ENCODE data around the gene BPIFB1. TPM values are rescaled to one million over a fixed set of nuclear protein-coding genes. Genes with fewer than 3 reads are reported as not detected.

BPIFB1 gene
- total and polyA plus RNA-seq, 2 of the 13 experiments (the other 11 are each of a cell fraction or from before 2014, with no cell fraction given) = 0.82 to 4.4 TPM

GRCh38 chr20:33277471-33278441 is 5.3 kb upstream of the BPIFB1 start (continued):
- TF ChIP-seq KAT8 (CRISPR knock-in tag; IDR thresholded peaks at IDR 0.05) (peak; percentile 73), ZNF557 (CRISPR knock-in tag; IDR thresholded peaks at IDR 0.05) (no peak), AKAP8 (CRISPR knock-in tag; IDR thresholded peaks at IDR 0.05) (0 out of 2 replicates have a peak, but pooled peaks have one; percentile 69), ZNF354B (CRISPR knock-in tag; IDR thresholded peaks at IDR 0.05) (peak; percentile 70; the same call in 1 of the 2 replicates), GATA4 (IDR thresholded peaks at IDR 0.05; ENCODE audit: borderline replicate concordance, low read depth) (no peak), DMAP1 (CRISPR knock-in tag; IDR thresholded peaks at IDR 0.05) (no peak; the same call in 1 of the 2 replicates), ZKSCAN5 (CRISPR knock-in tag; IDR thresholded peaks at IDR 0.05) (no peak), KAT7 (CRISPR knock-in tag; IDR thresholded peaks at IDR 0.05; ENCODE audit: borderline replicate concordance) (no peak), TEAD2 (CRISPR knock-in tag; IDR thresholded peaks at IDR 0.05) (no peak), ZSCAN20 (CRISPR knock-in tag; IDR thresholded peaks at IDR 0.05; ENCODE audit: borderline replicate concordance) (no peak), TCF12 (IDR thresholded peaks at IDR 0.05) (no peak), TCF12 (CRISPR knock-in tag; IDR thresholded peaks at IDR 0.05) (no peak), SETDB1 (CRISPR knock-in tag; IDR thresholded peaks at IDR 0.05; ENCODE audit: borderline replicate concordance) (peak; percentile 74; the same call in 1 of the 2 replicates), ZSCAN12 (CRISPR knock-in tag; IDR thresholded peaks at IDR 0.05) (0 out of 2 replicates have a peak, but pooled peaks have one; percentile 35), ZNF720 (CRISPR knock-in tag; IDR thresholded peaks at IDR 0.05) (no peak), ZSCAN30 (CRISPR knock-in tag; IDR thresholded peaks at IDR 0.05) (no peak), ZNF562 (CRISPR knock-in tag; IDR thresholded peaks at IDR 0.05; ENCODE audit: borderline replicate concordance) (no peak), DNMT3B (CRISPR knock-in tag; conservative IDR thresholded peaks at IDR 0.05) (peak; percentile 81; the same call in 1 of the 2 replicates), NONO (IDR thresholded peaks at IDR 0.05) (no peak), NONO (CRISPR knock-in tag; conservative IDR thresholded peaks at IDR 0.05) (no peak), ZNF44 (CRISPR knock-in tag; IDR thresholded peaks at IDR 0.05) (peak; percentile 92), ZGPAT (CRISPR knock-in tag; IDR thresholded peaks at IDR 0.05) (peak; percentile 90), HOXA7 (CRISPR knock-in tag; IDR thresholded peaks at IDR 0.05) (0 out of 2 replicates have a peak, but pooled peaks have one; percentile 88), ZNF317 (CRISPR knock-in tag; IDR thresholded peaks at IDR 0.05) (peak; percentile 78; the same call in 1 of the 2 replicates), IRX3 (CRISPR knock-in tag; IDR thresholded peaks at IDR 0.05; ENCODE audit: borderline replicate concordance, low read depth) (no peak), ZNF749 (CRISPR knock-in tag; IDR thresholded peaks at IDR 0.05; ENCODE audit: borderline replicate concordance) (peak; percentile 95), IRF1 (CRISPR knock-in tag; IDR thresholded peaks at IDR 0.05; ENCODE audit: low read depth) (no peak; the same call in 1 of the 2 replicates), ETV5 (CRISPR knock-in tag; IDR thresholded peaks at IDR 0.05; ENCODE audit: borderline replicate concordance) (peak; percentile 62; the same call in 1 of the 2 replicates), BCL3 (CRISPR knock-in tag; IDR thresholded peaks at IDR 0.05) (peak; percentile 91)

All from HepG2 (cell line).